Left forelimb (tissue), 1 donor: ENCODE data around the gene CMKLR1.

Experiments
- DNase-seq: peaks from one replicate; pipeline ENCODE4 v3.0.0-alpha.2; 2018; ENCODE audit warnings: low spot score

Gene CMKLR1

GRCh38 chr12:108361606-108362005 lies 22.5 kb upstream of the CMKLR1 start:
- DNase-seq = no peak

GRCh38 chr12:108360487-108360886 lies 21.4 kb upstream of the CMKLR1 start:
- DNase-seq = no peak

GRCh38 chr12:108360057-108360456 lies 20.9 kb upstream of the CMKLR1 start:
- no peak for DNase-seq

GRCh38 chr12:108358580-108358965 lies 19.5 kb upstream of the CMKLR1 start:
- DNase-seq = no peak

DNA sequence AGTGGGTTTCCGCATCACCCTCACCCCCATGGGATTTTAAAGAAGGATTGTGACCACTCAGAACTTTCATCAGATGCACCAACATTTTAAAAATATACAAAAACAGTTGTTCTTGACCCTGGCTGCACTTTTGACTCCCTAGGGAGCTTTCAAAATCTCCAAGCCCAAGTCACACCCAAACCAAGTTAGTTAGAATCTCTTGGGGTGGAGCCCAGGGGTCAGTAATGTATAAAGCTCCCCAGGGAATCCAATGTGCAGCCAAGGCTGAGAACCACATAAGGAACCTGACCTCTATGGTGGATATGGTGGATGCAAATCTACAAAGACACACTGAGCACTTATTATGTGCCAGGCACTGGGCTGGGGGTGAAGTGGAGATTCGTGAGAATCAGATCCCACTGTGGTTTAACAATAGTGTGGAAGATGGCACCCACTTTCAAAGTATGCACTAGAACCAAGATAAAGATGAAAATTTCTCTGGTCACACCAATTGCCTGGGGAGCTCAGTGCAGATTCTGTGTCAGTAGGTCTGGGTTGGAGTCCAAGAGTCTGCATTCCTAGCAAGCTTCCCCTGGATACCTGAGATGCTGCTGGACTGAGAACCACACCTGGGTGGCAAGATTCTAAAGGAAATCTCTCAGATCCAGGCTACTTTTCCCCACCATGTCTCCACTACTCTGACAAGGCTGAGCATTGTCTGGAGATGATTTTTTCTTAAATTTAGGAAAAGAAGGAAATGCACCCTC lies 18.9 kb upstream of the CMKLR1 start:
- DNase-seq = no peak

DNA sequence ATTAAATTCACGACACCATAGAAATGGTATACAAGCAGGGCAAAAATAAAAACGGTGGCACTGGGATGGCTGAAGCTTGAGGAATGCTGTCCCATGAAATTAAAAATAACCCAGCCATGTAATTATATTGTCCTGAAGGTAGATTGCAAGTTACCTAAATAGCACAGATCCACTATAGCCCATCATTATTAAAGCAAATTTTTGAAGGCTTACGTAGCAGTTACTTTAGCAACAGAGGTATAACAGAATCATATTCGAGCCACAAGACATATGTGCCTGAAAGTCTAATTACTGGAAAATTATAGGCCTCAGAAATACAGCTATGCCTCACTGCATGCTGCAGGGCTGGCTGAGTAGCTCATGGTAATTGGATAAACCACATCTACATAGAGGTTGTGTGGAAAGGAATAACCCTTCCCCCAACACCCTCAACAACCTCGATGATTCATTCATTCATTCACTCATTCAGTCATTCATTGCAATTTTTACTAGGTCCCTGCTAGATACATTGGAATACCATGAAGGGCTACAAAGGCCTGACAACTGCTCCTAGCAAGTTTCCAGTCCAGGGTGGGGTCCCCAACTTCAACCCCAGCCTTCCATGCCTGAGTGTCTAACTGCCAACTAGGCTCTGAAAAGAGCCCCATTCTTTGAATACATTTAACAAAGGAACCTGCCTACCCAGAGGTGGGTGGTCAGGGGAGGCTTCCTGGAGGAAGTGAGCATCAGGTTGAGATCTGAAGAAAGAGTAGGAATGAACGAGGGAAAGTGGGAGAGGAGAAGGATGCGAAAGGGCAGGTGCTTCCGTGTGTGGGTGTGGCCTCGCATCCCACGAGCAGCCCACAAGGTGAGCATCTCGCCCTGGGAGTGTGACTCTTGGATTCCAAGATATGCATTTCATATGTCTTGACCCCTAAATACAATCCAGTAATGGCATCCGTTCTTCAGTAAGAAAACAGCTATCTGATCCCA lies 18.0 kb upstream of the CMKLR1 start:
- DNase-seq = no peak

- no peak for DNase-seq
Observed at GRCh38 chr12:108355069-108355468, 16.0 kb upstream of the CMKLR1 start.

- DNase-seq = no peak
Observed at GRCh38 chr12:108352591-108352990, 13.5 kb upstream of the CMKLR1 start.

DNA sequence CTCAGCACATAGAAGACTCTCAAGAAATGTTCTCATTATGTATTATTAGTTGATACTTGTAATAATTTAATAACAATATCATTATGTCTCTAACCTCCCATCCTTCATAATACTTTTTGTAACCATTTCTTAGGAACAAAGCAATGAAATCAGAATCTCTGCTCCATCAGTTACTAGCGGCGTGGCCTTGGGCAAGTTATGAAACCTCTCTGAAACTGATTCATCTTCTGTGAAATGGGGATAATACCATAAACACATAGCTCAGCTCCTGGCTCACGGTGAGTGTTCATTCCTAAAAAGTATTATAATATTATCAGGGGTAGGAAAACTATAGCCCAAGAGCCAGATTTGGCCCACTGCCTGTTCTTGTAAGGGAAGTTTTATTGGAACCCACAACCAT lies 11.4 kb upstream of the CMKLR1 start:
- no peak for DNase-seq

DNA sequence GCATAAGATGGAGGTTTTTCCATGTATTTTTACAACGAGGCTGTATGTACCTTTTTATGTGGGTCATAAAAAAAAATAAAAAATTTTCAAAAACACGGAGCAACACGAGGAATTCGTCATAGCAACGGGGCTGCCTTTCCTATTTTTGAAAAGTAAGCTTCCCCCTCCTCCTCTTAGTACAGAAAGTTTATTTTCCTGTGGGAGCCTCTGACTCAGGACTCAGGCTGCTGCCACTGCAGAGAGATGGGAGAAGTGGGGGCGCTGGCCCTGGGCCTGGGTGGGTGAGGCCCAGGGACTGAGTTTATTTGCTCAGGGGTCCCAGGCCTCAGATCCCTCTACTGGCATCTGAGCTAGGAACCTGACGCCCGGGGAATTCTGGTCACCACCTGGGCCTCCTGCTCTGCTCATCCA lies 10.2 kb upstream of the CMKLR1 start:
- no peak for DNase-seq

- no peak for DNase-seq
Observed at GRCh38 chr12:108348842-108349241, 9.7 kb upstream of the CMKLR1 start.

DNA sequence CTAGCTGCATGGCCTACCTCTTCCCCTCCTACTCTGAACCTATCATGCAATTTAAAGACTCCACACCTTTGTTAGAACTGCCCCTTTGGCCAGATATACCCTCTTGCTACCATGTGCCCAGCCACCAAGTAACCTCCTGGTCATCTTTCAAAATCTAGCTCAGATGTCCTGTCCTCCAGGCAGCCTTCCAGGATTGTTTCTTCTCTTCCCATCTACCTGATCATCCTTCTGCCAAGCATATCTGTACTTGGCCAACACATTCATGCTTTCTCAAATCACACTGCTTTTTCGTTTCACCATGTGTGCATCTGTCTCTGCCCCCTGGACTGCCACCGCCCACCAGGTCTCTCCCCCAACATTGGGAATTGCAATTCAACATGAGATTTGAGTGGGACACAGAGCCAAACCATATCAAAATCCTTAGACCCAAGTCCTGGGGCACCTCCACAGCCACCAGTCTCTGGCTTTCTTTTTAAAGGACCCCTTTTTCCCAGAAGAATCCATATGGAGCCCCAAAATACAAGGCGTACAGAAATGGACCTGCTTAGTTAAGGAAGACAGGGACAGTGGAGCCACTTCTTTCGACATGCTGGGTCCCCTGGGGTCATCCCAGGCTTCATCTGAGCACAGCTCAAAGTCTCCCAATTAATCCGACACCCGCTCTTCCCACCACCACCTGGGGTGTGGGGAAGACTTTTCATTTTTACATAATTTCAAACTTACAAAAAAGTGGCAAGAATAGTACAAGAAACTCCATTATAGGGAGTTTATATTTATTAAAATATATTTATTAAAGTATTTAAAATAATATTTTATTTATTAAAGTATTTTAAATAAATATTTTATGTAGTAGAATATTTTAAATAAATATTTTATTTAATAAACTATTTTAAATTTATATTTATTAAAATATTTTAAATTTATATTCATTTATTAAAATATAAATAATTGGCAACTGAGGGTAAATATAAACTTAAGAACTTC lies 7.9 kb upstream of the CMKLR1 start:
- no peak for DNase-seq

DNA sequence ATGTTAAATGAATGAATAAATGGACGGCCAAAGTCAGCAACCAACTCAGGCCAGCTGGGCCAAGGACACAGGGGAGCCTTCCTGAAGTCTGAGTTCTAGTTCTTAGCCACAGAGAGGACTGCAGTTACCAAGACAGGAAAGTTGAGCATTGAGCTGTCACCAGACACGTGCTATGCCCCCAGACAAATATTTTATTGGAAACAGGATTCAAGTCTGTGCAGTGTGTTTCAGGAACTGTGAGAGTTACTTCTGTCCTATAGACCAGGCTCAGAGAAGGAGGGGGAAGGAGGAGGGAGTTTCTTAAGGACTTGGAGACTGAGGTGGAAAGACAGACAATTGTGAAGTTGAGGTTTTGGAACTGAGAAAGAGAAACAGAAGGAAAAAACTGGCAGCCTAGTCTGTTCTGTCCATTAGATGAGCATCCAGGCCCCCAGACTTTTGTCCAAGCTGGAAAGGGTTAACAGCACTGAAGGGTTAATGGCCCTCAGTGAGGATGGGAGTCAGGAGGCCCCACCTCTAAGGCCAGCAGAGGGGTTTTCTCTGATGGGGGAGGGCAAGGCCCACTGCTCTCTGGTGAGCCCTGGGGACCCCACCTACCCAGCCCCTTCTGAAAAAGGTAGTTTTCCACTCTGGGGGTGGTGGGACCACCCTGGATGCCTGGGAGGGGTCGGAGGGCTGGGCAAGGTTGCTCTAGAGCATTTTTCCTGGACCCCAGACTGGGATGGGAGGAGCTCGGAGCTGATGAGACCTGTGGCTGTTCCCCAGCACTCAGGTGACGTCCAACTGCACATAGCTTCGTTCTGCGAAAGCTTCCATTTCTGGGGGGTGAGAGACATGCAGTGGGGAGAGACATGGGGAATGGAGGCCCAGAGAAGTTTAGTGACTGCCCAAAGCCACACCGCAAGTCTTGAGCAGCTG lies 6.9 kb upstream of the CMKLR1 start:
- no peak for DNase-seq

- no peak for DNase-seq
Observed at GRCh38 chr12:108342985-108343384, 3.9 kb upstream of the CMKLR1 start.

- no peak for DNase-seq
Observed at GRCh38 chr12:108341854-108342847, 3.0 kb upstream of the CMKLR1 start.

- DNase-seq = no peak
Observed at GRCh38 chr12:108341356-108341755, 2.2 kb upstream of the CMKLR1 start.

DNA sequence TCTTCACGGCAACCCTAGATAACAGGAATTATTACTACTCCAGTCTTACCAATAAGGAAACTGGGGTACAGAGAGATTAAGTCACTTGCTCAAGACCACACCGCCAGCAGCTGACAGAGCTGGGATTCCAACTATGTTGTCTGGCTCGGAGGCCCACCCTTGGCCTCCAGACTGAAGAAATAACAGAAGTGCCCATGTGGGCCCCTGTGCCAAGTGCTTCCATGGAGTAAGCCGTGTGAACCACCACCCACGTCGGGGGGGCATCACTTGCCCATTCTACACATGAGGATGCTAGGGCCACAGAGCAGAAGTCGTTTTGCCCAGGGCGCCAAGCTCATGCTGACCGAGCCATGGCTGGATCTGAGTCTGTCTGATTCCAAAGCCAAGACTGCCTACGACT lies 926 bp upstream of the CMKLR1 start:
- DNase-seq = no peak

GRCh38 chr12:108337235-108338223 lies 1.6 kb downstream of the CMKLR1 start:
- DNase-seq = no peak
